ENCODE data around the gene CACFD1.

DNA sequence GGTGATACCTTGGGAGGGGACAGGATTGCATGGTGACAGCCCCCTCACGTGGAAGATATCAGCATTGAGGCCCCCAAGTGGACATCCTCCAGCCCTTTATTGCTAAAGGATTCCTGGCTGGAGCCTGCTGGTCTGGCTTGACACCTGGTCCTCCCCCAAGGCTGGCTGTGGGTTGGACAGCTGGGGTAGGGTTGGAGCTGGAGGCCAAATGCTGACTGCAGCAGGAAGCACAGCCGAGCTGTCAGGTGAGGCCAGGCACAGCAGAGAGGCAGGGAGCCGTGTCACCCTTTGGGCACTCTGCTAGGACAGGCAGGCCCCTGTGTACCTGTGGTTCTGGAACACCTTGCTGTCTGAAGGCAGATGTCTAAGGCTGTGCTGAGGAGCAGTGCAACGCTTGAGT is 2.2 kb downstream of the CACFD1 start:
- TF ChIP-seq, protein P1, sequence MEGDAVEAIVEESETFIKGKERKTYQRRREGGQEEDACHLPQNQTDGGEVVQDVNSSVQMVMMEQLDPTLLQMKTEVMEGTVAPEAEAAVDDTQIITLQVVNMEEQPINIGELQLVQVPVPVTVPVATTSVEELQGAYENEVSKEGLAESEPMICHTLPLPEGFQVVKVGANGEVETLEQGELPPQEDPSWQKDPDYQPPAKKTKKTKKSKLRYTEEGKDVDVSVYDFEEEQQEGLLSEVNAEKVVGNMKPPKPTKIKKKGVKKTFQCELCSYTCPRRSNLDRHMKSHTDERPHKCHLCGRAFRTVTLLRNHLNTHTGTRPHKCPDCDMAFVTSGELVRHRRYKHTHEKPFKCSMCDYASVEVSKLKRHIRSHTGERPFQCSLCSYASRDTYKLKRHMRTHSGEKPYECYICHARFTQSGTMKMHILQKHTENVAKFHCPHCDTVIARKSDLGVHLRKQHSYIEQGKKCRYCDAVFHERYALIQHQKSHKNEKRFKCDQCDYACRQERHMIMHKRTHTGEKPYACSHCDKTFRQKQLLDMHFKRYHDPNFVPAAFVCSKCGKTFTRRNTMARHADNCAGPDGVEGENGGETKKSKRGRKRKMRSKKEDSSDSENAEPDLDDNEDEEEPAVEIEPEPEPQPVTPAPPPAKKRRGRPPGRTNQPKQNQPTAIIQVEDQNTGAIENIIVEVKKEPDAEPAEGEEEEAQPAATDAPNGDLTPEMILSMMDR (IDR thresholded peaks at IDR 0.05; ENCODE audit: low read depth, low read length, poor library complexity, severe bottlenecking) = peak; percentile 23
- no peak for TF ChIP-seq EZH2phosphoT487 (IDR thresholded peaks at IDR 0.05; ENCODE audit: borderline replicate concordance, low read length)

Data from DOHH2 (cell line).